Endodermal cell (in vitro differentiated cells): ENCODE measurements around the gene SOCS3. TPM values are rescaled to one million over a fixed set of nuclear protein-coding genes. Genes with fewer than 3 reads are reported as not detected.

ENCODE experiments used
- DNase-seq: peaks from one replicate; pipeline ENCODE4 v3.0.0-alpha.2; 2017
- H3K27ac ChIP-seq: 2 replicates; pipeline ENCODE4 v1.5.1; 2013; ENCODE audit warnings: mild to moderate bottlenecking, low read depth, low read length, moderate library complexity
- H3K27me3 ChIP-seq: 2 replicates; pipeline ENCODE4 v1.6.1; 2013; ENCODE audit warnings: mild to moderate bottlenecking, low read length, moderate library complexity; ENCODE audit not compliant: insufficient read depth, control insufficient read depth, poor library complexity, severe bottlenecking
- H3K36me3 ChIP-seq: 2 replicates; pipeline ENCODE4 v1.7.0; 2013; ENCODE audit warnings: mild to moderate bottlenecking, low read length, moderate library complexity; ENCODE audit not compliant: control insufficient read depth, insufficient read depth
- H3K4me1 ChIP-seq: one replicate; pipeline ENCODE4 v1.7.0; 2013; ENCODE audit warnings: low read length; ENCODE audit not compliant: control insufficient read depth, insufficient read depth
- H3K4me3 ChIP-seq: 2 replicates; pipeline ENCODE4 v1.5.1; 2013; ENCODE audit warnings: mild to moderate bottlenecking, low read length, moderate library complexity
- H3K9ac ChIP-seq: 2 replicates; pipeline ENCODE4 v1.6.1; 2013; ENCODE audit warnings: mild to moderate bottlenecking, low read length, moderate library complexity; ENCODE audit not compliant: poor library complexity, severe bottlenecking; ENCODE audit errors: extremely low read depth
- H3K9me3 ChIP-seq: 2 replicates; pipeline ENCODE4 v1.6.1; 2013; ENCODE audit warnings: mild to moderate bottlenecking, low read length, moderate library complexity; ENCODE audit not compliant: control insufficient read depth
- H3K27ac Mint-ChIP-seq: 2 replicates; pipeline ENCODE4 v1.8.0; 2020; ENCODE audit warnings: mixed read lengths
- H3K27me3 Mint-ChIP-seq: 2 replicates; pipeline ENCODE4 v1.8.0; 2021; ENCODE audit warnings: mild to moderate bottlenecking, mixed read lengths; ENCODE audit not compliant: insufficient read depth
- H3K36me3 Mint-ChIP-seq: 2 replicates; pipeline ENCODE4 v1.8.0; 2020; ENCODE audit warnings: low read depth, mixed read lengths
- H3K4me1 Mint-ChIP-seq: 2 replicates; pipeline ENCODE4 v1.8.0; 2020; ENCODE audit warnings: mixed read lengths
- H3K4me3 Mint-ChIP-seq: 2 replicates; pipeline ENCODE4 v1.8.0; 2020; ENCODE audit warnings: mild to moderate bottlenecking, moderate library complexity, mixed read lengths
- H3K9me3 Mint-ChIP-seq: 2 replicates; pipeline ENCODE4 v1.8.0; 2020; ENCODE audit warnings: mild to moderate bottlenecking, mixed read lengths
- WGBS, 2 experiments: methylation state at CpG; one replicate each; pipeline versions ENCODE4 v1.1.5 to v1.1.7; 2013; ENCODE audit warnings: missing lambda C conversion rate in 2 of 2, mixed read lengths in 1 of 2; ENCODE audit not compliant: insufficient coverage in 1 of 2, insufficient read length in 1 of 2; 5-methylcytosine and 5-hydroxymethylcytosine counted together
- total RNA-seq, 2 donors: library from RNA; stranded (reverse); fragmentation: NEBNext Ultra II Directional in 1 of 2; extraction: Animal tissue kit (Norgen Biotek cat#: 25700) in 1 of 2; gene quantifications; 2 replicates in 1 of 2; 3 replicates in 1 of 2; pipeline ENCODE4 v1.2.1, GENCODE V29; 2021
- TF ChIP-seq, protein P1 (sequence below): fragments of 200-600 bp; sonication (generic); conservative IDR thresholded peaks from 2 replicates; pipeline ENCODE4 v1.5.0; 2021; ENCODE audit warnings: antibody characterized with exemption, mild to moderate bottlenecking

SOCS3 gene
- total RNA-seq, 2 donors from 2014 or later, result 54.2 to 75.3 TPM

DNA sequence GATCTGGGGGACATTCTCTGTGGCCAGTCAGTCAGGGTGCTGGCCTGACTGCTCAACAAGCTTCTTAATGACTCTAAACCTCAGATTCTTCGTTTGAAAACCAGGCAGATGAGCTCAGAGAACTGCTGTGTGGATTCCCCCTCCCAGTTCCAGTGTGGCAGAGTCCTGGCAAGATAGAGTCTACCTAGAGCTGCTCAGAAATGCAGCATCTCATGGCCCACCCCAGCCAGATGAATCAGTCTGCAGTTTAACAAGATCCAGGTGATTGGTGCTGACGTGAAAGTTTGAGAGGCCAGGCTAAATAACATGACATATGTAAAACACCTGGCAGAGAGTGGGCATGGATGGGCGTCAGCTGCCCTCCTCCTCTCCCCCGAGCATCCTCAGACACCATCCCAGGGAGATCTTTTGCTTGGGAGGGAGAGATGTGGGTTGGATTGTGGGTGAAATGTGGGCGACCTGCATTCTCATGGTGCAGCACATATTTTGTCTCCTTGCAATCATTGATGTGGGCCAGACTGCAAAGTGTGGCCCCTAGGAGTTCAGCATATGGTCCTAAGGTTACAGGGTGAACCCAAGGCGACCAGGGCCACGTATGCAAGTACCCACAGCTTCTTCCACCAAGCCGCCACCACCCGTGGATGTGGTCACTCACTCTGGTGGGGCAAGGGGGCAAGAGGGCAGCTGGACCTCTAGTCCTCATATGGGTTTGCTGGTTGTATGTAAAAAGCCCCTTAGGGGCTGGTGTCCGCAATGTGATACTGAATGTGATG, 19.5 kb downstream of the SOCS3 start:
- no peak overlapping the region for H3K9ac ChIP-seq
- Mint-ChIP-seq H3K27ac (no peak overlapping the region), H3K4me1 (no peaks in the 10 kb centered on the region), H3K27me3 (peaks cover 21% of the 10 kb centered on the region), H3K9me3 (no peaks in the 10 kb centered on the region), H3K36me3 (no peaks in the 10 kb centered on the region), H3K4me3 (peak overlapping the region; percentile 20)
- 84 to 88% methylated on average over 8 to 9 of the region's 10 CpGs for WGBS, 2 experiments
- peaks cover 4% of the 10 kb centered on the region for H3K4me1 ChIP-seq
- TF ChIP-seq, protein P1, sequence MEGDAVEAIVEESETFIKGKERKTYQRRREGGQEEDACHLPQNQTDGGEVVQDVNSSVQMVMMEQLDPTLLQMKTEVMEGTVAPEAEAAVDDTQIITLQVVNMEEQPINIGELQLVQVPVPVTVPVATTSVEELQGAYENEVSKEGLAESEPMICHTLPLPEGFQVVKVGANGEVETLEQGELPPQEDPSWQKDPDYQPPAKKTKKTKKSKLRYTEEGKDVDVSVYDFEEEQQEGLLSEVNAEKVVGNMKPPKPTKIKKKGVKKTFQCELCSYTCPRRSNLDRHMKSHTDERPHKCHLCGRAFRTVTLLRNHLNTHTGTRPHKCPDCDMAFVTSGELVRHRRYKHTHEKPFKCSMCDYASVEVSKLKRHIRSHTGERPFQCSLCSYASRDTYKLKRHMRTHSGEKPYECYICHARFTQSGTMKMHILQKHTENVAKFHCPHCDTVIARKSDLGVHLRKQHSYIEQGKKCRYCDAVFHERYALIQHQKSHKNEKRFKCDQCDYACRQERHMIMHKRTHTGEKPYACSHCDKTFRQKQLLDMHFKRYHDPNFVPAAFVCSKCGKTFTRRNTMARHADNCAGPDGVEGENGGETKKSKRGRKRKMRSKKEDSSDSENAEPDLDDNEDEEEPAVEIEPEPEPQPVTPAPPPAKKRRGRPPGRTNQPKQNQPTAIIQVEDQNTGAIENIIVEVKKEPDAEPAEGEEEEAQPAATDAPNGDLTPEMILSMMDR, result no peak
- no peak overlapping the region for H3K27ac ChIP-seq
- H3K36me3 ChIP-seq, result no peaks in the 10 kb centered on the region
- H3K4me3 ChIP-seq, result no peak overlapping the region
- no peak for DNase-seq
- H3K27me3 ChIP-seq, result peaks cover 9% of the 10 kb centered on the region
- H3K9me3 ChIP-seq, result no peaks in the 10 kb centered on the region

GRCh38 chr17:78338486-78339259, 21.2 kb downstream of the SOCS3 start:
- Histone ChIP-seq H3K9ac (no peak overlapping the region), H3K4me3 (no peak overlapping the region), H3K27me3 (peaks cover 9% of the 10 kb centered on the region), H3K27ac (no peak overlapping the region), H3K4me1 (peaks cover 4% of the 10 kb centered on the region), H3K9me3 (no peaks in the 10 kb centered on the region), H3K36me3 (no peaks in the 10 kb centered on the region)
- WGBS, 2 experiments, result 70 to 73% methylated on average over 11 of the region's 11 CpGs
- no peak overlapping the region for H3K27ac Mint-ChIP-seq
- H3K36me3 Mint-ChIP-seq, result no peaks in the 10 kb centered on the region
- H3K9me3 Mint-ChIP-seq, result no peaks in the 10 kb centered on the region
- TF ChIP-seq, protein P1, result no peak
- no peak overlapping the region for H3K4me3 Mint-ChIP-seq
- H3K4me1 Mint-ChIP-seq, result no peaks in the 10 kb centered on the region
- H3K27me3 Mint-ChIP-seq, result peaks cover 17% of the 10 kb centered on the region
- DNase-seq, result no peak

DNA sequence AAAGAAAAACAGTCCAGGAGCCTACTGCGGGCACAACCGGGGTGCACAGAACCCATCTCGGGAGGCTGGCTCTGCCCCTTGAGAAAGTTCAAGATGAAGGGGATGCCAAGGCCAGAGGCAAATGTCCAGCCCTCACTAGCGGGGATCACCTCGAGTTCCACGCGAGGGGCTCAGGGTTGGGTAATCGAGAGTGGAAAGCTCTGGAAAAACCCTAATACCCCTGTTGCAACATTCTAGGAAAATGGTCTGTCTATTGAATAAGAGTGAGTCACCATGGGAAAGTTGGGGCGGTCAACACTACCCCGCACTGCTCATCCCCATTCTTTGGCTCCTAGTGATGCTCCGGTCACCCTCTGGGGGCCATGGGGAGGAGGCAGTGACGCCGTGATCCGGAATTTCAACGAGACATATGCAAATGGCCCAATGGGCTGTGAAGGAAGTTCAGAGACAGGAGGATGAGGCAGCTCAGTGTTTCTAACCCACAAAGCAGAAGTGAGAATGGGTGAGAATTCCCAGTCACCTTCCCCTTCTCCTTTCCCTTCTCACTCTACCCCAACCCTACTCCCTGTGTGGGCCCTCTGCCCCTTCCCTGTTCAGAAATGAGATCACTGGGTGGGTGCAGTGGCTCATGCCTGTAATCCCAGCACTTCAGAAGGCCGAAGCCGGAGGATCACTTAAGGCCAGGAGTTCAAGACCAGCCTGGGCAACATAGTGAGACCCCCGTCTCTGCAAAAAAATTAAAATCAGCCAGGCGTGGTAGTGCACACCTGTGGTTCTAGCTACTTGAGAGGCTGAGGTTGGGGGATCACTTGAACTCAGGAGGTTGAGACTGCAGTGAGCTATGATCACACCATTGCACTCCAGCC, 22.4 kb downstream of the SOCS3 start:
- Histone ChIP-seq H3K36me3 (no peaks in the 10 kb centered on the region), H3K4me3 (no peak overlapping the region), H3K9me3 (no peaks in the 10 kb centered on the region), H3K27me3 (peaks cover 4% of the 10 kb centered on the region), H3K27ac (no peak overlapping the region), H3K9ac (no peak overlapping the region), H3K4me1 (no peaks in the 10 kb centered on the region)
- peaks cover 6% of the 10 kb centered on the region for H3K4me1 Mint-ChIP-seq
- no peaks in the 10 kb centered on the region for H3K36me3 Mint-ChIP-seq
- 90 to 93% methylated on average over 15 to 19 of the region's 19 CpGs for WGBS, 2 experiments
- H3K9me3 Mint-ChIP-seq, result no peaks in the 10 kb centered on the region
- DNase-seq, result peak; percentile 71
- H3K4me3 Mint-ChIP-seq, result no peak overlapping the region
- peaks cover 15% of the 10 kb centered on the region for H3K27me3 Mint-ChIP-seq
- H3K27ac Mint-ChIP-seq, result no peak overlapping the region
- TF ChIP-seq, protein P1, result no peak
